ENCODE measurements around the gene P2RX1.

The P2RX1 gene

DNA sequence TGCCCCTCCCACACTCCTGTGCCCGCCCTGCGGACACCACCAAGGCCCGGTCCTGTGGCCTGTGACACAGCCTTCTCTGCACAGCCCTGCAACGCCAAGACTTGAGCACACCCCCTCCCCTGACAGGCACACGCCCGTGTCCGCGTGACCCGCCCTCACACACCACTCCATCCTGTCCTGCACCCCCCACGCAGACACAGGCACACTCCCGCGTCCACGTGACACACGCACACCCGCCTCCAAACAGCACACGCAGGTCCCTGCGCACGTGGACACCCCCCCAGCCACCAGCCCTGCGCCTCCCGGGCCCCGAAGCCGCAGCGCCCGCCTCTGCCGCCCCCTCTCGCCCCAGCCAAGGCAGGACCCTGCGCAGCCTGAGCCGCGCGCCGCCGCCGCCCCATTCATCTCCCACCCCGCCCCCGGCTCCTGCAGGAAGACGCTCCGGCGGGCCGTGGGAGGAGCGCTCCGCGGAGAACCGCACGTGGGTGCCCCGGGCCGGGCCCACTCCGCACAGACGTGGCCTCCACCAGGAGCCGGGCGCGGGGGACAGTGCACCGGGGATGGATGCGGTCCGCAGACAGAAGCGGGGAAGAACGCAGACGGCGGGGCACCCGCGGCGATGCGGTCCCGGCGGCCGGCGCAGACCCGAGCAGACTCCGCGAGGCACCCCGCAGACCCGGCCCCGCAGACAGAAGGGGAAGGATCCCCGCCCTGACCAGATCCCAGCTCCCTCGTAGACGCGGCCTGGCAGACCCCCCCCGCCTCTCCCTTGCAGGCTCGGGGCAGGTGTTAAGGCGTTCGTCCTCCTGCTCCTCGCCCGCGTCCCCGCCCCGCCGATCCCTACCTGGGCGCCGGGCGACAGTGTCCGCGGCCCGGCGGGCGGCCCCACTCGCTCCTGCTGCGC, 23.9 kb downstream of the P2RX1 start:
- Histone ChIP-seq H3K9ac (ENCODE audit: low read length) (peak overlapping the region; percentile 58), H3K4me3 (ENCODE audit: low read depth, low read length, poor library complexity, severe bottlenecking) (peak overlapping the region; percentile 69), H4K20me1 (ENCODE audit: insufficient read depth, low read length) (no peaks in the 10 kb centered on the region), H3K27me3 (ENCODE audit: insufficient read depth, low read length) (peaks cover 8% of the 10 kb centered on the region; the same call in 1 of the 2 replicates), H2AFZ (ENCODE audit: low read length) (no peak overlapping the region), H3K9me3 (ENCODE audit: low read length) (no peaks in the 10 kb centered on the region), H3F3A (ENCODE audit: insufficient read depth, low read length) (no peaks in the 10 kb centered on the region), H3K4me2 (ENCODE audit: low read length) (peak overlapping the region; percentile 95), H3K9me2 (ENCODE audit: low read depth, low read length) (no peaks in the 10 kb centered on the region), H3K79me2 (ENCODE audit: insufficient read depth, low read length) (no peaks in the 10 kb centered on the region), H3K27ac (ENCODE audit: low read depth, low read length, poor library complexity, severe bottlenecking) (no peak overlapping the region), H3K4me1 (ENCODE audit: insufficient read depth, low read length, severe bottlenecking) (peaks cover 21% of the 10 kb centered on the region), H3K36me3 (ENCODE audit: insufficient read depth, low read length) (no peaks in the 10 kb centered on the region)
- TF ChIP-seq EZH2 (IDR thresholded peaks at IDR 0.05; ENCODE audit: borderline replicate concordance, low read length): no peak
- TF ChIP-seq, protein P1, sequence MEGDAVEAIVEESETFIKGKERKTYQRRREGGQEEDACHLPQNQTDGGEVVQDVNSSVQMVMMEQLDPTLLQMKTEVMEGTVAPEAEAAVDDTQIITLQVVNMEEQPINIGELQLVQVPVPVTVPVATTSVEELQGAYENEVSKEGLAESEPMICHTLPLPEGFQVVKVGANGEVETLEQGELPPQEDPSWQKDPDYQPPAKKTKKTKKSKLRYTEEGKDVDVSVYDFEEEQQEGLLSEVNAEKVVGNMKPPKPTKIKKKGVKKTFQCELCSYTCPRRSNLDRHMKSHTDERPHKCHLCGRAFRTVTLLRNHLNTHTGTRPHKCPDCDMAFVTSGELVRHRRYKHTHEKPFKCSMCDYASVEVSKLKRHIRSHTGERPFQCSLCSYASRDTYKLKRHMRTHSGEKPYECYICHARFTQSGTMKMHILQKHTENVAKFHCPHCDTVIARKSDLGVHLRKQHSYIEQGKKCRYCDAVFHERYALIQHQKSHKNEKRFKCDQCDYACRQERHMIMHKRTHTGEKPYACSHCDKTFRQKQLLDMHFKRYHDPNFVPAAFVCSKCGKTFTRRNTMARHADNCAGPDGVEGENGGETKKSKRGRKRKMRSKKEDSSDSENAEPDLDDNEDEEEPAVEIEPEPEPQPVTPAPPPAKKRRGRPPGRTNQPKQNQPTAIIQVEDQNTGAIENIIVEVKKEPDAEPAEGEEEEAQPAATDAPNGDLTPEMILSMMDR (IDR thresholded peaks at IDR 0.05; ENCODE audit: low read length): no peak

DNA sequence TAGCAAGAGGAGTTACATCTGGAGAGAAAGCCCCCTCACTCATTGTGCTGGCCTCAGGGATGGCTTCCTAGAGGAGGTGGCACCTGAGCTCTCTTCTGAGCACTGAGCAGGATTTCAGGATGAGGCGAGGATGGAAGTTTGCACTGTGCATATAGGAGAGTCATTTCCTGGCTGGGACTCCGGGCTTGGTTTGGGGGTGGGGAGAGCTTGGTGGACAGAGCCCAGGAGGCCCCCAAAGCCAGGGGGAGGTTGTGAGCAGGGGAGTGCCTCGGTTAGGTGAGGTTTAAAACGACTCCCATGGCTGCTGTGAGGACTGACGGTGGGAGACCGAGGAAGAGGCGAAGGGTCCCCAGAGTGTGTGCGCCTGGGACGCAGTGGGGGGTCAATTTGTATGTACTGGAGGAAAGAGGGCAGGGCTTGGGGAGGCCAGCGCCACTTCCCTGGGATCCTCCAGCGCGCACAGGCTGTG, 24.6 kb downstream of the P2RX1 start:
- H3K9me3 ChIP-seq (ENCODE audit: low read length): no peaks in the 10 kb centered on the region
- peaks cover 14% of the 10 kb centered on the region for H3K4me1 ChIP-seq (ENCODE audit: insufficient read depth, low read length, severe bottlenecking)
- no peak overlapping the region for H2AFZ ChIP-seq (ENCODE audit: low read length)
- no peaks in the 10 kb centered on the region for H3K79me2 ChIP-seq (ENCODE audit: insufficient read depth, low read length)
- peaks cover 8% of the 10 kb centered on the region; the same call in 1 of the 2 replicates for H3K27me3 ChIP-seq (ENCODE audit: insufficient read depth, low read length)
- no peak overlapping the region for H3K27ac ChIP-seq (ENCODE audit: low read depth, low read length, poor library complexity, severe bottlenecking)
- no peaks in the 10 kb centered on the region for H3F3A ChIP-seq (ENCODE audit: insufficient read depth, low read length)
- no peak overlapping the region for H3K9ac ChIP-seq (ENCODE audit: low read length)
- no peaks in the 10 kb centered on the region for H3K36me3 ChIP-seq (ENCODE audit: insufficient read depth, low read length)
- H3K4me3 ChIP-seq (ENCODE audit: low read depth, low read length, poor library complexity, severe bottlenecking): peak overlapping the region; percentile 69
- H4K20me1 ChIP-seq (ENCODE audit: insufficient read depth, low read length): no peaks in the 10 kb centered on the region
- H3K4me2 ChIP-seq (ENCODE audit: low read length): peak overlapping the region; percentile 95; the same call in 1 of the 2 replicates
- no peaks in the 10 kb centered on the region for H3K9me2 ChIP-seq (ENCODE audit: low read depth, low read length)
- TF ChIP-seq EZH2 (IDR thresholded peaks at IDR 0.05; ENCODE audit: borderline replicate concordance, low read length): no peak
- TF ChIP-seq, protein P1 (IDR thresholded peaks at IDR 0.05; ENCODE audit: low read length): no peak

DNA sequence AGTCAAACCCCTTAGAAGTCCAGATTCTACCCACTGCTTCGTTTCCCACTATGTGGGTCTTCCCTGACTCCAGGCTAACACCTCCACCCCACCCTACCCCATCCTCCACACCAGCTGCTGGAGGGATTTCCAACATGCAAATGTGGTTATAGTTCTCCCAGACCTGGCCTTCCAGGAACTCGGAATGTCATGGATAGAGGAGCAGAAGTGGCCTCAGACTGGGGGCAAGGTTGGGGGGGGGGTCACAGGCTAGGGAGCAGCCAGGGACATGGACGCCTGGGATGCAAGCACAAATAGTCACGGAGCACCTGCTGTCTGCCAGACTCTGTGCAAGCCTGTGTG, 25.4 kb downstream of the P2RX1 start:
- Histone ChIP-seq H3K4me1 (ENCODE audit: insufficient read depth, low read length, severe bottlenecking) (peaks cover 14% of the 10 kb centered on the region), H4K20me1 (ENCODE audit: insufficient read depth, low read length) (no peaks in the 10 kb centered on the region), H3K27me3 (ENCODE audit: insufficient read depth, low read length) (peaks cover 8% of the 10 kb centered on the region; the same call in 1 of the 2 replicates), H3K79me2 (ENCODE audit: insufficient read depth, low read length) (no peaks in the 10 kb centered on the region), H2AFZ (ENCODE audit: low read length) (no peak overlapping the region), H3K9me2 (ENCODE audit: low read depth, low read length) (no peaks in the 10 kb centered on the region), H3K36me3 (ENCODE audit: insufficient read depth, low read length) (no peaks in the 10 kb centered on the region), H3K4me2 (ENCODE audit: low read length) (no peak overlapping the region), H3F3A (ENCODE audit: insufficient read depth, low read length) (no peaks in the 10 kb centered on the region), H3K27ac (ENCODE audit: low read depth, low read length, poor library complexity, severe bottlenecking) (no peak overlapping the region), H3K4me3 (ENCODE audit: low read depth, low read length, poor library complexity, severe bottlenecking) (no peak overlapping the region), H3K9ac (ENCODE audit: low read length) (no peak overlapping the region), H3K9me3 (ENCODE audit: low read length) (no peaks in the 10 kb centered on the region)
- no peak for TF ChIP-seq EZH2 (IDR thresholded peaks at IDR 0.05; ENCODE audit: borderline replicate concordance, low read length)
- TF ChIP-seq, protein P1 (IDR thresholded peaks at IDR 0.05; ENCODE audit: low read length): no peak
